K562 (cell line): ENCODE data around the gene WDPCP. TPM values are rescaled to one million over a fixed set of nuclear protein-coding genes. Genes with fewer than 3 reads are reported as not detected.

Source experiments
- ATAC-seq: fragments of 200-7000 bp; cut with Tn5 transposase; 3 replicates; pipeline ENCODE4 v1.9.1; 2020; ENCODE audit warnings: moderate library complexity
- BruUV-seq: library from RNA; stranded (reverse); fragments of 400-500 nt; replicated peaks from 2 replicates; lab custom pipeline; 2021; lab: Mats Ljungman, UMichigan
- CTCF ChIA-PET: fragments of 300-600 bp; formaldehyde crosslinking; extraction: SDS; loops from one replicate; lab custom pipeline; 2021; ENCODE audit warnings: low intra/inter-chr PET ratio; lab: Yijun Ruan, JAX
- POLR2A ChIA-PET: fragments of 300-600, 350-650 bp; sonication (Branson Sonifier 250); formaldehyde crosslinking; extraction: SDS; loops from one replicate; lab custom pipeline; 2021; ENCODE audit warnings: antibody characterized with exemption, inconsistent platforms; lab: Yijun Ruan, JAX
- DNase-seq, 4 experiments: peaks; one replicate each; pipeline versions ENCODE4 v3.0.0 to v3.0.0-alpha.2; 2011 to 2018; ENCODE audit warnings: low spot score in 3 of 4, mixed read lengths in 3 of 4; ENCODE audit errors: extremely low read depth in 1 of 4
- FAIRE-seq: peaks from 2 replicates; lab custom pipeline; 2011; peaks lifted over from hg19 to GRCh38; lab: Jason Lieb, UNC
- H2AFZ ChIP-seq: 2 replicates; pipeline ENCODE4 v1.6.0; 2011; ENCODE audit warnings: low read depth, low read length, control low read depth, inconsistent platforms
- H3K27ac ChIP-seq: fragments of 200-600 bp; 3 replicates; pipeline ENCODE4 v1.8.0; 2011; ENCODE audit warnings: low read depth, mild to moderate bottlenecking, control low read depth, inconsistent platforms, low read length, moderate library complexity, mixed read lengths; ENCODE audit errors: extremely low read depth
- H3K27me3 ChIP-seq, 2 experiments: fragments of 300-600 bp in 1 of 2; 2 replicates in 1 of 2; 3 replicates in 1 of 2; pipeline versions ENCODE4 v1.6.0 to v1.8.0; 2011; ENCODE audit warnings: inconsistent platforms in 2 of 2, low read length in 2 of 2, mild to moderate bottlenecking in 1 of 2, mixed read lengths in 1 of 2, moderate library complexity in 1 of 2; ENCODE audit not compliant: control insufficient read depth in 2 of 2, insufficient read depth in 2 of 2
- H3K36me3 ChIP-seq: fragments of 300-600 bp; 3 replicates; pipeline ENCODE4 v1.8.0; 2011; ENCODE audit warnings: mild to moderate bottlenecking, low read length, inconsistent platforms; ENCODE audit not compliant: control insufficient read depth, insufficient read depth
- H3K4me1 ChIP-seq, 2 experiments: fragments of 200-600 bp in 1 of 2; replicated peaks in 1 of 2; 2 replicates in 1 of 2; 3 replicates in 1 of 2; pipeline versions ENCODE4 v1.5.1 to v1.8.0; 2011; ENCODE audit warnings: inconsistent platforms in 2 of 2, low read length in 2 of 2, mild to moderate bottlenecking in 1 of 2, mixed read lengths in 1 of 2, moderate library complexity in 1 of 2; ENCODE audit not compliant: control insufficient read depth in 2 of 2, insufficient read depth in 2 of 2
- H3K4me2 ChIP-seq: 2 replicates; pipeline ENCODE4 v1.6.1; 2011; ENCODE audit warnings: low read length, control low read depth, inconsistent platforms, mixed read lengths; ENCODE audit not compliant: insufficient read depth
- H3K4me3 ChIP-seq: fragments of 200-600 bp; sonication (generic), shearing (Covaris generic); 2 replicates; pipeline ENCODE4 v1.5.1; 2016; ENCODE audit warnings: control low read depth, inconsistent platforms
- H3K79me2 ChIP-seq: fragments of 200-600 bp; 3 replicates; pipeline ENCODE4 v1.8.0; 2011; ENCODE audit warnings: low read length, inconsistent platforms; ENCODE audit not compliant: control insufficient read depth, insufficient read depth
- H3K9ac ChIP-seq, 2 experiments: 2 replicates each; pipeline versions ENCODE4 v1.6.0 to v1.6.1; 2011; ENCODE audit warnings: low read depth in 2 of 2, low read length in 2 of 2, control low read depth in 1 of 2, inconsistent platforms in 1 of 2, mild to moderate bottlenecking in 1 of 2, mixed read lengths in 1 of 2; ENCODE audit not compliant: insufficient read depth in 1 of 2
- H3K9me1 ChIP-seq: one replicate; pipeline ENCODE4 v1.6.0; 2011; ENCODE audit warnings: inconsistent platforms, mild to moderate bottlenecking, low read length, moderate library complexity; ENCODE audit not compliant: control insufficient read depth, insufficient read depth
- H3K9me3 ChIP-seq: replicated peaks from 2 replicates; pipeline ENCODE4 v1.5.1; 2011; ENCODE audit warnings: low read depth, low read length, inconsistent platforms; ENCODE audit not compliant: control insufficient read depth, insufficient read depth
- H4K20me1 ChIP-seq: replicated peaks from 2 replicates; pipeline ENCODE4 v1.6.1; 2011; ENCODE audit warnings: low read length, inconsistent platforms, mixed read lengths; ENCODE audit not compliant: control insufficient read depth, insufficient read depth
- E2F4 ChIP-seq: sonication (generic); formaldehyde crosslinking; IDR thresholded peaks from 2 replicates; pipeline ENCODE4 v1.8.0; 2022; ENCODE audit warnings: mild to moderate bottlenecking, low read depth, missing genetic modification reagents
- GTF2E2 ChIP-seq: fragments of 200-800 bp; sonication (Bioruptor generic); IDR thresholded peaks from 2 replicates; pipeline ENCODE4 v1.6.1; 2016; ENCODE audit warnings: missing genetic modification characterization, missing compliant biosample characterization
- SIRT6 ChIP-seq: IDR thresholded peaks from one replicate; pipeline ENCODE4 v1.6.1; 2012; ENCODE audit warnings: low read depth, mild to moderate bottlenecking, control low read depth, inconsistent platforms, low read length, moderate library complexity
- TCF7L2 ChIP-seq: fragments of 150-350 bp; IDR thresholded peaks from 2 replicates; pipeline ENCODE4 v1.6.1; 2016; ENCODE audit warnings: low read depth, mild to moderate bottlenecking, low read length, moderate library complexity
- THAP7 ChIP-seq: fragments of 250-450 bp; sonication (Bioruptor Pico); IDR thresholded peaks from 2 replicates; pipeline ENCODE4 v1.5.0; 2021
- ZNF23 ChIP-seq: fragments of 250-450 bp; sonication (Bioruptor Pico); IDR thresholded peaks from 2 replicates; pipeline ENCODE4 v1.4.0; 2020; ENCODE audit warnings: mild to moderate bottlenecking
- ZNF398 ChIP-seq: fragments of 250-450 bp; sonication (Bioruptor Pico); IDR thresholded peaks from 2 replicates; pipeline ENCODE4 v1.8.0; 2021; ENCODE audit warnings: moderate library complexity, mild to moderate bottlenecking, inconsistent platforms
- ZNF41 ChIP-seq: fragments of 250-450 bp; sonication (Bioruptor Pico); conservative IDR thresholded peaks from 2 replicates; pipeline ENCODE4 v1.4.0; 2020; ENCODE audit warnings: mild to moderate bottlenecking
- ZNF830 ChIP-seq: fragments of 250-450 bp; sonication (Bioruptor Pico); IDR thresholded peaks from 2 replicates; pipeline ENCODE4 v1.5.0; 2021; ENCODE audit warnings: mild to moderate bottlenecking
- ZSCAN29 ChIP-seq: fragments of 450-650 bp; IDR thresholded peaks from 2 replicates; pipeline ENCODE4 v1.6.1; 2017
- WGBS: fragments of 100-300 bp; shearing (Covaris generic); methylation state at CpG from one replicate; pipeline ENCODE4 v1.1.6; 2016; ENCODE audit warnings: low coverage, mixed read lengths; ENCODE audit not compliant: insufficient coverage; ENCODE audit errors: missing lambda C conversion rate; 5-methylcytosine and 5-hydroxymethylcytosine counted together
- in situ Hi-C: fragments of 300-500 bp; cut with MboI; formaldehyde crosslinking; loops from 4 replicates; pipeline ENCODE4 v1.15.0; 2018; ENCODE audit warnings: inconsistent platforms, mixed read lengths
- intact Hi-C: fragments of 100-400 bp; cut with micrococcal nuclease; formaldehyde crosslinking; loops from 2 replicates; pipeline ENCODE4 v1.14.2; 2022
- polyA plus RNA-seq, 8 experiments: library from polyadenylated mRNA; depleted of rRNA in 4 of 8; stranded (reverse) in 5 of 8; unstranded in 3 of 8; fragments of >200 nt; fragmentation: Nextera tagmentation in 2 of 8; fragmentation: Illumina TruSeq in 1 of 8; extraction: Ambion mirVana in 2 of 8; extraction: Trizol in 1 of 8; gene quantifications; 2 replicates each; pipeline versions ENCODE4 v1.2.1 to v1.2.3, GENCODE V29; 2011 to 2014; ENCODE audit warnings: inconsistent platforms in 1 of 8, missing spikeins in 1 of 8
- total RNA-seq, 7 experiments: library from RNA; depleted of rRNA in 6 of 7; stranded (reverse); fragments of >200 nt in 6 of 7; fragmentation: Illumina TruSeq in 2 of 7; extraction: Trizol in 2 of 7; gene quantifications; 2 replicates each; pipeline versions ENCODE4 v1.2.1 to v1.2.3, GENCODE V29; 2011 to 2021; ENCODE audit warnings: low replicate concordance in 1 of 7
- TF ChIP-seq, protein P1 (sequence below): sonication (generic); formaldehyde crosslinking; IDR thresholded peaks from 2 replicates; pipeline ENCODE4 v1.8.0; 2022; ENCODE audit warnings: mild to moderate bottlenecking, missing genetic modification reagents
- TF ChIP-seq, protein P2 (sequence below): fragments of 200-800 bp; sonication (Bioruptor generic); IDR thresholded peaks from 2 replicates; pipeline ENCODE4 v1.6.1; 2016; ENCODE audit warnings: missing genetic modification characterization, missing compliant biosample characterization

The WDPCP gene
- total and polyA plus RNA-seq, 9 of the 15 experiments (the other 6 are each of a cell fraction or from before 2014, with no cell fraction given) = 1.4 to 6.4 (median 5.5) TPM

DNA sequence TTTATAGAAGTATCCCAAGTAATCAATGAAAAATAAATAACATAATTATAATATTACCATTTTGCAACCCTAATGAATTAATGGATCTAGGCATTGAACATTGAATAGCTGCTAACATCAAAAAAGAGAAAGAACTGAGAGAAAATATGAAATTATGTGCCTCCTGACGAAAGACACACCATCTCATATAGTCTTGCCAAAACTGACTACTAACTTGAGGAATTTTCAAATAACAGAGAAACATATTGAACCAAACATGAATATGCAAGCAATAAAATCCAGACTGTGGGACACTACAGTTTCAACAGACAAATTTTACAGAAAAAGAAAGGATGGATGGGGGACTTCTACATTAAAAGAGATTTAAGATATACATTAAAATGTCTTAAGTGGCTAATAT lies 165.7 kb downstream of the WDPCP start:
- H2AFZ ChIP-seq = no peak overlapping the region
- H3K27me3 ChIP-seq = no peaks in the 10 kb centered on the region
- ATAC-seq = no peak
- no peak for DNase-seq
- 47% methylated on average over 1 of the region's 1 CpG for WGBS
- POLR2A ChIA-PET = no interaction called here
- no peak for FAIRE-seq
- no peaks in the 10 kb centered on the region for H3K79me2 ChIP-seq
- in situ Hi-C loops = no loop called here
- intact Hi-C loops = loop anchor here (10.0 kb wide), 1 partner anchor 348 kb away; no protein-coding TSS in a partner anchor
- no peaks in the 10 kb centered on the region for H3K9me3 ChIP-seq
- H3K4me2 ChIP-seq = no peak overlapping the region
- no TSS peak for BruUV-seq
- H3K36me3 ChIP-seq = no peaks in the 10 kb centered on the region
- CTCF ChIA-PET = no interaction called here
- peaks cover 2 to 5% of the 10 kb centered on the region in 2 experiments; a peak in 1 of 5 replicates for H3K4me1 ChIP-seq
- no peaks in the 10 kb centered on the region for H4K20me1 ChIP-seq
- no peak overlapping the region for H3K27ac ChIP-seq
- H3K4me3 ChIP-seq = no peak overlapping the region
- H3K9ac ChIP-seq = no peak overlapping the region
- H3K9me1 ChIP-seq = no peaks in the 10 kb centered on the region
- TF ChIP-seq ZNF398 (CRISPR knock-in tag) = no peak
- TF ChIP-seq SIRT6 = no peak
- TF ChIP-seq GTF2E2 (tag) = no peak
- no peak for TF ChIP-seq TCF7L2
- no peak for TF ChIP-seq ZNF830
- TF ChIP-seq E2F4 (CRISPR knock-in tag) = no peak
- no peak for TF ChIP-seq ZNF41 (CRISPR knock-in tag)
- TF ChIP-seq, protein P1, sequence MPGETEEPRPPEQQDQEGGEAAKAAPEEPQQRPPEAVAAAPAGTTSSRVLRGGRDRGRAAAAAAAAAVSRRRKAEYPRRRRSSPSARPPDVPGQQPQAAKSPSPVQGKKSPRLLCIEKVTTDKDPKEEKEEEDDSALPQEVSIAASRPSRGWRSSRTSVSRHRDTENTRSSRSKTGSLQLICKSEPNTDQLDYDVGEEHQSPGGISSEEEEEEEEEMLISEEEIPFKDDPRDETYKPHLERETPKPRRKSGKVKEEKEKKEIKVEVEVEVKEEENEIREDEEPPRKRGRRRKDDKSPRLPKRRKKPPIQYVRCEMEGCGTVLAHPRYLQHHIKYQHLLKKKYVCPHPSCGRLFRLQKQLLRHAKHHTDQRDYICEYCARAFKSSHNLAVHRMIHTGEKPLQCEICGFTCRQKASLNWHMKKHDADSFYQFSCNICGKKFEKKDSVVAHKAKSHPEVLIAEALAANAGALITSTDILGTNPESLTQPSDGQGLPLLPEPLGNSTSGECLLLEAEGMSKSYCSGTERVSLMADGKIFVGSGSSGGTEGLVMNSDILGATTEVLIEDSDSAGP (CRISPR knock-in tag) = no peak
- TF ChIP-seq ZNF23 (CRISPR knock-in tag) = no peak
- no peak for TF ChIP-seq THAP7 (CRISPR knock-in tag)
- TF ChIP-seq, protein P2, sequence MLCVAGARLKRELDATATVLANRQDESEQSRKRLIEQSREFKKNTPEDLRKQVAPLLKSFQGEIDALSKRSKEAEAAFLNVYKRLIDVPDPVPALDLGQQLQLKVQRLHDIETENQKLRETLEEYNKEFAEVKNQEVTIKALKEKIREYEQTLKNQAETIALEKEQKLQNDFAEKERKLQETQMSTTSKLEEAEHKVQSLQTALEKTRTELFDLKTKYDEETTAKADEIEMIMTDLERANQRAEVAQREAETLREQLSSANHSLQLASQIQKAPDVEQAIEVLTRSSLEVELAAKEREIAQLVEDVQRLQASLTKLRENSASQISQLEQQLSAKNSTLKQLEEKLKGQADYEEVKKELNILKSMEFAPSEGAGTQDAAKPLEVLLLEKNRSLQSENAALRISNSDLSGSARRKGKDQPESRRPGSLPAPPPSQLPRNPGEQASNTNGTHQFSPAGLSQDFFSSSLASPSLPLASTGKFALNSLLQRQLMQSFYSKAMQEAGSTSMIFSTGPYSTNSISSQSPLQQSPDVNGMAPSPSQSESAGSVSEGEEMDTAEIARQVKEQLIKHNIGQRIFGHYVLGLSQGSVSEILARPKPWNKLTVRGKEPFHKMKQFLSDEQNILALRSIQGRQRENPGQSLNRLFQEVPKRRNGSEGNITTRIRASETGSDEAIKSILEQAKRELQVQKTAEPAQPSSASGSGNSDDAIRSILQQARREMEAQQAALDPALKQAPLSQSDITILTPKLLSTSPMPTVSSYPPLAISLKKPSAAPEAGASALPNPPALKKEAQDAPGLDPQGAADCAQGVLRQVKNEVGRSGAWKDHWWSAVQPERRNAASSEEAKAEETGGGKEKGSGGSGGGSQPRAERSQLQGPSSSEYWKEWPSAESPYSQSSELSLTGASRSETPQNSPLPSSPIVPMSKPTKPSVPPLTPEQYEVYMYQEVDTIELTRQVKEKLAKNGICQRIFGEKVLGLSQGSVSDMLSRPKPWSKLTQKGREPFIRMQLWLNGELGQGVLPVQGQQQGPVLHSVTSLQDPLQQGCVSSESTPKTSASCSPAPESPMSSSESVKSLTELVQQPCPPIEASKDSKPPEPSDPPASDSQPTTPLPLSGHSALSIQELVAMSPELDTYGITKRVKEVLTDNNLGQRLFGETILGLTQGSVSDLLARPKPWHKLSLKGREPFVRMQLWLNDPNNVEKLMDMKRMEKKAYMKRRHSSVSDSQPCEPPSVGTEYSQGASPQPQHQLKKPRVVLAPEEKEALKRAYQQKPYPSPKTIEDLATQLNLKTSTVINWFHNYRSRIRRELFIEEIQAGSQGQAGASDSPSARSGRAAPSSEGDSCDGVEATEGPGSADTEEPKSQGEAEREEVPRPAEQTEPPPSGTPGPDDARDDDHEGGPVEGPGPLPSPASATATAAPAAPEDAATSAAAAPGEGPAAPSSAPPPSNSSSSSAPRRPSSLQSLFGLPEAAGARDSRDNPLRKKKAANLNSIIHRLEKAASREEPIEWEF = no peak
- no peak for TF ChIP-seq ZSCAN29
